ENCODE measurements around the gene MED9. TPM values are rescaled to one million over a fixed set of nuclear protein-coding genes. Genes with fewer than 3 reads are reported as not detected.

The MED9 gene
- total RNA-seq, 4 donors from 2014 or later: 8.3 to 14.4 (median 11.4) TPM

DNA sequence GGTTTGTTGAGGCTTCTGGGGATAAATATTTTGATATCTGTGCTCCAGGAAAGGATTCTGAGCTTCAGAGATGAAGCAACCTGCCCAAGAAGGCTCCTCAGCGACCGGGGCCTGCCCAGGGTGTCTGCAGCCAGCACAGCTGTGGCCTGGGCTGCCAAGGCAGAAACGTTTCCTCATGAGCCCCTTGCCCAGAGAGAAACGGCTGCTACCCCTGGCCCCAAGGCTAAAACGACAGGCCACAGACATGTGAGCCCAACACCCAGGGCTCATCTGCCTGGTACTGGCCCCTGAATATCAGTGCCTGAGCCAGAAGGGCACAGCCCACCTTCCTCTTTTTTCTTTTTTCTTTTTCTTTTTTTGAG is 64.8 kb downstream of the MED9 start:
- H3K4me3 ChIP-seq: no peak overlapping the region
- intact Hi-C loops (cut with DNase I): no loop called here
- H3K27ac ChIP-seq (replicated peaks in 1 of 4): no peak overlapping the region
- WGBS: 68% methylated on average over 5 of the region's 5 CpGs
- H3K36me3 ChIP-seq: peaks cover 0 to 3% (median 0%) of the 10 kb centered on the region in 4 donors
- TF ChIP-seq POLR2AphosphoS5 (IDR thresholded peaks at IDR 0.05) (no peak), POLR2A (IDR thresholded peaks at IDR 0.05; ENCODE audit: low read depth) (no peak)
- H3K9me3 ChIP-seq: no peaks in the 10 kb centered on the region
- peaks cover 0 to 12% (median 3%) of the 10 kb centered on the region in 4 donors for H3K4me1 ChIP-seq
- DNase-seq (ENCODE audit: extremely low spot score): no peak
- H3K27me3 ChIP-seq: no peaks in the 10 kb centered on the region

Small RNAs within 50 kb of the gene (small RNA-seq; reads per million reads assigned to genes)
- gene RF00019: 0 reads per million in 3 donors

Other genes with a start within 250 kb of the MED9 start
- gene FLCN, start 239.8 kb upstream of the MED9 start, total RNA-seq: 10 to 100 TPM; 21.5 to 64.7 (median 45.5) TPM
- gene COPS3, start 195.8 kb upstream of the MED9 start, total RNA-seq: 10 to 100 TPM; 49.3 to 72.6 (median 59.1) TPM
- gene NT5M, start 173.6 kb upstream of the MED9 start, total RNA-seq: 10 to 100 TPM in 1 of 4 donors, 1 to 10 TPM in 3; 4.3 to 11.5 (median 7.0) TPM
- 10 to 100 TPM in 3 of 4 donors, 1 to 10 TPM in 1; 5.0 to 17.9 (median 13.3) TPM for gene RASD1, start 19.4 kb downstream of the MED9 start, total RNA-seq
- gene PEMT, start 114.7 kb downstream of the MED9 start, total RNA-seq: 10 to 100 TPM; 17.7 to 24.8 (median 20.6) TPM
- gene RAI1, start 204.5 kb downstream of the MED9 start, total RNA-seq: 10 to 100 TPM; 18.7 to 41.3 (median 28.3) TPM

Measured in esophagus muscularis mucosa (tissue), 4 donors.